ENCODE data around the gene GRM2. TPM values are rescaled to one million over a fixed set of nuclear protein-coding genes. Genes with fewer than 3 reads are reported as not detected.
"Not testable (repeated sequence)": the region's sequence is repeated elsewhere in the genome, so short reads cannot be mapped to it uniquely, and the experiment has no call there.

GRM2 gene
- total RNA-seq, 4 donors from 2014 or later, result 0.04 to 0.57 (median 0.53) TPM; not detected in 1

GRCh38 chr3:51735950-51736349, 29.1 kb downstream of the GRM2 start:
- H3K4me1 ChIP-seq, result no peaks in the 10 kb centered on the region
- H3K27me3 ChIP-seq, result peaks cover 0 to 28% (median 0%) of the 10 kb centered on the region in 4 donors
- no peaks in the 10 kb centered on the region for H3K9me3 ChIP-seq
- intact Hi-C loops (cut with DNase I), result no loop called here
- no peak for TF ChIP-seq CTCF (IDR thresholded peaks at IDR 0.05)
- TF ChIP-seq POLR2A (IDR thresholded peaks at IDR 0.05), result no peak
- no peak overlapping the region for H3K27ac ChIP-seq
- 71 to 72% methylated on average over 2 of the region's 2 CpGs for WGBS, 2 donors
- H3K4me3 ChIP-seq, result no peak overlapping the region
- DNase-seq, result no peak
- H3K36me3 ChIP-seq, result no peaks in the 10 kb centered on the region

- Histone ChIP-seq H3K27me3 (peaks cover 0 to 28% (median 0%) of the 10 kb centered on the region in 4 donors), H3K27ac (no peak overlapping the region), H3K36me3 (no peaks in the 10 kb centered on the region), H3K4me3 (no peak overlapping the region), H3K9me3 (no peaks in the 10 kb centered on the region), H3K4me1 (no peaks in the 10 kb centered on the region)
- intact Hi-C loops (cut with DNase I), result no loop called here
- TF ChIP-seq POLR2A (IDR thresholded peaks at IDR 0.05) (no peak), CTCF (IDR thresholded peaks at IDR 0.05) (no peak)
- WGBS, 2 donors, result 42 to 44% methylated on average over 4 of the region's 4 CpGs
- DNase-seq, result no peak
These were observed 32.2 kb downstream of the GRM2 start for GRCh38 chr3:51739110-51739509.

GRCh38 chr3:51742320-51742719, 35.5 kb downstream of the GRM2 start:
- H3K9me3 ChIP-seq; H3K27ac ChIP-seq; H3K4me3 ChIP-seq; H3K36me3 ChIP-seq; intact Hi-C loops (cut with DNase I); H3K4me1 ChIP-seq; DNase-seq: not testable (repeated sequence)
- peaks cover 0 to 17% (median 0%) of the 10 kb centered on the region in 4 donors for H3K27me3 ChIP-seq
- WGBS, 2 donors, result 67 to 85% methylated on average over 3 of the region's 3 CpGs

- peaks cover 0 to 13% (median 0%) of the 10 kb centered on the region in 4 donors for H3K27me3 ChIP-seq
- 62 to 66% methylated on average over 4 of the region's 4 CpGs for WGBS, 2 donors
- H3K4me1 ChIP-seq; intact Hi-C loops (cut with DNase I); H3K9me3 ChIP-seq; DNase-seq; H3K4me3 ChIP-seq; H3K36me3 ChIP-seq; H3K27ac ChIP-seq: not testable (repeated sequence)
These were observed 36.1 kb downstream of the GRM2 start for GRCh38 chr3:51742978-51743377.

GRCh38 chr3:51747840-51748239, 41.0 kb downstream of the GRM2 start:
- Histone ChIP-seq H3K4me3 (no peak overlapping the region), H3K27ac (no peak overlapping the region), H3K27me3 (no peaks in the 10 kb centered on the region), H3K9me3 (no peaks in the 10 kb centered on the region), H3K36me3 (no peaks in the 10 kb centered on the region), H3K4me1 (no peaks in the 10 kb centered on the region)
- intact Hi-C loops (cut with DNase I), result no loop called here
- DNase-seq, result no peak
- TF ChIP-seq POLR2A (IDR thresholded peaks at IDR 0.05), result no peak
- TF ChIP-seq CTCF (IDR thresholded peaks at IDR 0.05), result no peak

- WGBS, 2 donors, result 41 to 57% methylated on average over 1 of the region's 1 CpG
- H3K27me3 ChIP-seq, result no peaks in the 10 kb centered on the region
- intact Hi-C loops (cut with DNase I), result no loop called here
- no peaks in the 10 kb centered on the region for H3K9me3 ChIP-seq
- no peak for DNase-seq
- TF ChIP-seq CTCF (IDR thresholded peaks at IDR 0.05), result no peak
- TF ChIP-seq POLR2A (IDR thresholded peaks at IDR 0.05), result no peak
- H3K36me3 ChIP-seq, result no peaks in the 10 kb centered on the region
- H3K27ac ChIP-seq, result no peak overlapping the region
- H3K4me3 ChIP-seq, result no peak overlapping the region
- H3K4me1 ChIP-seq, result no peaks in the 10 kb centered on the region
These were observed 41.5 kb downstream of the GRM2 start for GRCh38 chr3:51748327-51748726.
